ENCODE results near the gene BRAT1.

Gene BRAT1

DNA sequence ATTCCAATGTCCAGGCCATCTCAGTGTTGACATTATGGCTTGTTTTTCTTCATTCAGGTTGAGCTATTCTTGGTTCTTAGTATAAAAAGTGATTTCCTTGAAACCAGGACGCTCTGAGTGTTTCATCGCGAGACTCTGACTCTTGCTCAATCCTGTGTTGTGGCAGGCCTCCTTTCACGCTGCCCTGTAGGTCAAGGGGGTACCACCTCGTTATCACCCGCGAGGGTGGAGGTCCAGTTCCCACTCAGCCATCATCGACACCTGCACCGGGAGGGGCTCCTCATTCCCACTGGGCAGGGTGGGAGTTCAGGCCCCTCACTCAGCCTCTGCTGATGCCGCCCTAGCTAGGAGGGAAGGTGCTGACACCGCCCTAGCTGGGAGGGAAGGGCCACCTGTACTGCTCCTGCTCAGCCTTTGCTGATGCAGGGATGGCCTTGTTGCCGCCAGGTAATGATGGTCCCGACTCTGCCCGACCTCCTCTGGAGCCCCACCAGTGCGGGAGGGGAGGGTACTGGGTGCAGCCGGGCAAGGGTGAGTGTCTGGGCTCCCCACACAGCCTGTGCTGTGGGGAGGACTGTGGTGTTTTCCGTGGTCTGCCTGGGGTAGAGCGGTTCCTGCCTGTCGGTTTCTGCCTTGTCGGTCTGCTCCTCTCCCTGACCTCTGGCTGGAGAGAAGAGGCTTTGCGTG lies 19.9 kb upstream of the BRAT1 start:
- H3K4me3 ChIP-seq (ENCODE audit: low read depth, low read length) = no peak overlapping the region
- DNase-seq (ENCODE audit: low read depth) = no peak
- TF ChIP-seq, protein P1, sequence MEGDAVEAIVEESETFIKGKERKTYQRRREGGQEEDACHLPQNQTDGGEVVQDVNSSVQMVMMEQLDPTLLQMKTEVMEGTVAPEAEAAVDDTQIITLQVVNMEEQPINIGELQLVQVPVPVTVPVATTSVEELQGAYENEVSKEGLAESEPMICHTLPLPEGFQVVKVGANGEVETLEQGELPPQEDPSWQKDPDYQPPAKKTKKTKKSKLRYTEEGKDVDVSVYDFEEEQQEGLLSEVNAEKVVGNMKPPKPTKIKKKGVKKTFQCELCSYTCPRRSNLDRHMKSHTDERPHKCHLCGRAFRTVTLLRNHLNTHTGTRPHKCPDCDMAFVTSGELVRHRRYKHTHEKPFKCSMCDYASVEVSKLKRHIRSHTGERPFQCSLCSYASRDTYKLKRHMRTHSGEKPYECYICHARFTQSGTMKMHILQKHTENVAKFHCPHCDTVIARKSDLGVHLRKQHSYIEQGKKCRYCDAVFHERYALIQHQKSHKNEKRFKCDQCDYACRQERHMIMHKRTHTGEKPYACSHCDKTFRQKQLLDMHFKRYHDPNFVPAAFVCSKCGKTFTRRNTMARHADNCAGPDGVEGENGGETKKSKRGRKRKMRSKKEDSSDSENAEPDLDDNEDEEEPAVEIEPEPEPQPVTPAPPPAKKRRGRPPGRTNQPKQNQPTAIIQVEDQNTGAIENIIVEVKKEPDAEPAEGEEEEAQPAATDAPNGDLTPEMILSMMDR (IDR thresholded peaks at IDR 0.05; ENCODE audit: control insufficient read depth, extremely low read depth, insufficient read depth) = no peak

DNA sequence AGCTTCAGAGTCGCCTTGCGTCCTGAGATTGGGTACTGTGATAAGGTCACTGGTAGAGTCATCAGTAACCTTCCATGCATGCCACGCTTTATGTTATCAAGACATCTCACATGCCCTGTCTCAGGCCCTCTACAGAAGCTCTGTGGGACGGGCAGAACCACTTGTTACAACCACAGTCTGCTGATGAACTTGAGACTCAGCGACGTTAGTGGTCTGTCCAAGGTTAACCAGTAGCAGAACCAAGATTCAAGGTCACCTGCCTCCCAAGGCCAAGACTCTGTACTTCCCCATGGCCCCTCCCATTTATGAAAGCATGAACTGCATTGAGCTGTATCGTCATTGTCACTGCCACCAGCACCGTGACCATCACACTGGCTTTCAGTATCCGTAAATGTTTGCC lies 18.4 kb upstream of the BRAT1 start:
- DNase-seq (ENCODE audit: low read depth) = no peak
- TF ChIP-seq, protein P1 (IDR thresholded peaks at IDR 0.05; ENCODE audit: control insufficient read depth, extremely low read depth, insufficient read depth) = no peak
- H3K4me3 ChIP-seq (ENCODE audit: low read depth, low read length) = no peak overlapping the region

DNA sequence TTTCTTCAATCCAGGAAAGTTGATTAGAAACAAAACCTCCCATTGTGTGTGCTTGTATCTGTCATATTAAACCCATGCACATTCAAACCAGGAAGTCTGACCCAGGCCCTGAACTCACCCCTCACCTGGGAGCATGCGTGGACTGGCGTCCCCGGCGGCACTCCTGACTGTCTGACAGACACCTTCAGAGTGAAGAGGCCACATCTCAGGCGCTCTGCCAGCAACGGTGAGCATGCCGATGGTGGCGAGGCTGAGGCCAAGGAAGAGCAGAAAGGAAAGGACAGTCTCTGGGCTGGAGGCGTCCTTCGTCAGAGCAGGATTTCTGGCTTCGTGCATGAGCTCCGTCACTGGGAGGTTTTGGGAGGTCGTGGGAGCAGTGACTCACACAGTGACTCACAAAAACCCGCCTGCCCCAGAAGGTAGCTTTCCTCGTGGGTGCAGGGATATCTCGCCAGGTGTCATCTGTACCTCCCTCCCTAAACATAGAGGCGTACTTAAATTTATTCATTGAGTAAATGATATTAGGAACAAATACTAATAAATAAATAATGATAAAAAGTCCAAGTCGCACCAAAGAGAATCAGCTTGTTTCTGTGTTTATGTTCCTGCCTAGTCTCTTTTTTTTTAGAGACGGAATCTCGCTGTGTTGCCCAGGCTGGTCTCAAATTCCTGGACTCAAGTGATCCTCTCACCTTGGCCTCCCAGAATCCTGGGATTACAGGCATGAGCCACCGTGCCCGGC lies 16.9 kb upstream of the BRAT1 start:
- H3K4me3 ChIP-seq (ENCODE audit: low read depth, low read length) = no peak overlapping the region
- TF ChIP-seq, protein P1 (IDR thresholded peaks at IDR 0.05; ENCODE audit: control insufficient read depth, extremely low read depth, insufficient read depth) = no peak
- no peak for DNase-seq (ENCODE audit: low read depth)

DNA sequence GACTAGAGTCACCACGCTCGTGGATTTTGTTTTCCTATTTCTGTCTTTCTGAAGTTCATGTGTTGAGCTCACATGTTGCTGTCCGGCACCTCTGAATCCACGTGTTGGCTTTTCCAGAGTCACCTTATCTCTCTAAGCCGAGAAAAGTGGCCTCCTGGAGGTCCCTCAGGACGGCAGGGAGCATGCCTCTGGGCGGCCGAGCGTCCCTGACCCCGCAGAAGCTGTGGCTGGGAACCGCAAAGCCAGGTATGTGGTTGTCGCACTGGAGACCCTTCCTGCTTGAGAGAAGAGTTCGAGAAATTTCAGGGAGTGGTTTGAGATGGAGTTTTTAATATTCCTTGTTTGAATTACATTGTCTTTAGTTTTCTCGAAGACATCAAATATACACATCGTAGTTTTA lies 16.1 kb upstream of the BRAT1 start:
- DNase-seq (ENCODE audit: low read depth) = no peak
- TF ChIP-seq, protein P1 (IDR thresholded peaks at IDR 0.05; ENCODE audit: control insufficient read depth, extremely low read depth, insufficient read depth) = no peak

DNA sequence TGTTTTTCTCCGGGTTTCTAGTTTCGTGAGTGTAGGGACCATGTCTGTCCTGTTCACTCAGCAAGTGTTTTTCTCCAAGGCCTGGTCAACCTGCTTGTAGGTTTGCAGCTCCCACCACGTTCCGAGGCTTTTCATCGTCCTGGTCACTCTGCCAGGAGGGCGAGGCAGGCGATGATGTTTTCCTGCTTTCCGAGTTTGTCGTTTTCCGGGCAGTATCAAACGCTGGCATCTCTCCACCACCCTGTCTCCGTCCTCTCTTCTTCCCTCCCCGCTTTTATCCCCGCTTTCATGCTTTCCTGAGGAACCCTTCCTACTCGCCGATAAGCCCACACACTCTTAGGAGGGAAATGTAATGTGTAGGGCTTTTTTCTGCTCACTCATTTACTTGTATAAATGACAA lies 14.7 kb upstream of the BRAT1 start:
- DNase-seq (ENCODE audit: low read depth) = no peak
- TF ChIP-seq, protein P1 (IDR thresholded peaks at IDR 0.05; ENCODE audit: control insufficient read depth, extremely low read depth, insufficient read depth) = no peak
- no peak overlapping the region for H3K4me3 ChIP-seq (ENCODE audit: low read depth, low read length)

More for the DNA sequence above, 16.1 kb upstream of the BRAT1 start:
- no peak overlapping the region for H3K4me3 ChIP-seq (ENCODE audit: low read depth, low read length)

DNA sequence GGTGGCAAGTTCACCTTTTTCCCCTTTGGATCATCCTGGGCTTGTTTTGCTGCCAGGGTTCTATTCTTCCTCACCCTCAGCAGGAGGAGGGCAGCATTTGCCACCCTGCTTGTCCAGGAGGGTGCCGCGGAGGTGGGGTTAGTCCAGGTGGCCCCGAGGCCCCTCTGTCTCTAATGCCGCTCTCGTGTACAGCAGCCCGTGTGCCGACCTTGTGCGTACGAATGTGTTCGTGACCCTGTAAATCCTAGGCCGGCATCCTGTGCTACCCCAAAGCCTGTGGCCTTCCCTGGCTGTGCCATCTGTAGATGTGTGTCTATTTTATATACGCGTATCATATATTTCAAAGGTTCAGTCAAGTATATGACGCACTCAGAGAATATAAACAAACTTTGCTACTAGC lies 14.1 kb upstream of the BRAT1 start:
- TF ChIP-seq, protein P1 (IDR thresholded peaks at IDR 0.05; ENCODE audit: control insufficient read depth, extremely low read depth, insufficient read depth) = no peak
- DNase-seq (ENCODE audit: low read depth) = no peak
- no peak overlapping the region for H3K4me3 ChIP-seq (ENCODE audit: low read depth, low read length)
